HepG2 (cell line): Measurements from ENCODE around the gene VEGFB. TPM values are rescaled to one million over a fixed set of nuclear protein-coding genes. Genes with fewer than 3 reads are reported as not detected.
A peak's percentile ranks its signal among the peaks of the same experiment; 100 is the strongest.

Experiments
- ARID5B ChIP-seq: IDR thresholded peaks from 2 replicates; pipeline ENCODE4 v1.4.0; 2020; ENCODE audit warnings: mild to moderate bottlenecking, missing genetic modification reagents
- GATAD1 ChIP-seq: IDR thresholded peaks from 2 replicates; pipeline ENCODE4 v1.6.1; 2016; ENCODE audit warnings: missing genetic modification reagents, missing compliant biosample characterization
- HMGXB4 ChIP-seq, 2 experiments: sonication (generic) in 1 of 2; formaldehyde crosslinking in 1 of 2; IDR thresholded peaks; 2 replicates each; pipeline versions ENCODE4 v1.4.0 to v1.6.1; 2018 to 2020; ENCODE audit warnings: missing genetic modification reagents in 2 of 2, borderline replicate concordance in 1 of 2, low read depth in 1 of 2, mild to moderate bottlenecking in 1 of 2, missing biosample characterization in 1 of 2
- JUN ChIP-seq: sonication (generic); formaldehyde crosslinking; IDR thresholded peaks from 2 replicates; pipeline ENCODE4 v1.4.0; 2020; ENCODE audit warnings: mild to moderate bottlenecking, missing genetic modification reagents
- MTERF4 ChIP-seq: sonication (generic); formaldehyde crosslinking; IDR thresholded peaks from 2 replicates; pipeline ENCODE4 v1.8.0; 2023; ENCODE audit warnings: mild to moderate bottlenecking, missing genetic modification reagents
- NFIC ChIP-seq: IDR thresholded peaks from 2 replicates; pipeline ENCODE4 v1.6.1; 2012; ENCODE audit warnings: mild to moderate bottlenecking, low read length, inconsistent platforms
- NFKB2 ChIP-seq: sonication (generic); formaldehyde crosslinking; IDR thresholded peaks from 2 replicates; pipeline ENCODE4 v1.4.0; 2020; ENCODE audit warnings: missing genetic modification reagents, borderline replicate concordance
- NFYC ChIP-seq: IDR thresholded peaks from 2 replicates; pipeline ENCODE4 v1.6.1; 2016; ENCODE audit warnings: missing genetic modification reagents, missing compliant biosample characterization
- SMARCE1 ChIP-seq: fragments of 450-650 bp; IDR thresholded peaks from 2 replicates; pipeline ENCODE4 v1.6.1; 2017; ENCODE audit warnings: borderline replicate concordance
- ZBED4 ChIP-seq: sonication (generic); formaldehyde crosslinking; IDR thresholded peaks from 2 replicates; pipeline ENCODE4 v1.4.0; 2020; ENCODE audit warnings: missing genetic modification reagents, borderline replicate concordance
- ZBTB26 ChIP-seq: IDR thresholded peaks from 2 replicates; pipeline ENCODE4 v1.6.1; 2016; ENCODE audit warnings: missing compliant biosample characterization, missing genetic modification reagents, borderline replicate concordance
- ZNF451 ChIP-seq: sonication (generic); formaldehyde crosslinking; IDR thresholded peaks from 2 replicates; pipeline ENCODE4 v1.5.0; 2020; ENCODE audit warnings: mild to moderate bottlenecking, missing genetic modification reagents
- ZNF639 ChIP-seq: conservative IDR thresholded peaks from 2 replicates; pipeline ENCODE4 v1.6.1; 2018; ENCODE audit warnings: missing genetic modification reagents
- ZSCAN29 ChIP-seq: sonication (generic); formaldehyde crosslinking; conservative IDR thresholded peaks from 2 replicates; pipeline ENCODE4 v1.4.0; 2020; ENCODE audit warnings: mild to moderate bottlenecking, missing genetic modification reagents
- polyA plus RNA-seq, 8 experiments: library from polyadenylated mRNA; depleted of rRNA in 3 of 8; stranded (reverse) in 7 of 8; unstranded in 1 of 8; fragments of >200 nt; fragmentation: Illumina TruSeq in 4 of 8; extraction: Trizol in 4 of 8; gene quantifications; 2 replicates each; pipeline versions ENCODE4 v1.2.1 to v1.2.3, GENCODE V29; 2011 to 2016; ENCODE audit warnings: low read depth in 4 of 8, missing spikeins in 1 of 8, mixed read lengths in 1 of 8; ENCODE audit not compliant: insufficient read depth in 1 of 8
- total RNA-seq, 5 experiments: library from RNA; depleted of rRNA; stranded (reverse); fragments of >200 nt; fragmentation: Illumina TruSeq; extraction: Trizol; gene quantifications; 2 replicates each; pipeline ENCODE4 v1.2.3, GENCODE V29; 2016; ENCODE audit warnings: low read depth in 1 of 5

Gene VEGFB
- total and polyA plus RNA-seq, 2 of the 13 experiments (the other 11 are each of a cell fraction or from before 2014, with no cell fraction given): 9.0 to 11.3 TPM

GRCh38 chr11:64251016-64251752, 16.8 kb downstream of the VEGFB start, which contains the start of gene PLCB3 (continued):
- TF ChIP-seq HMGXB4 (CRISPR knock-in tag; IDR thresholded peaks at IDR 0.05; ENCODE audit: borderline replicate concordance in 1 of 2, low read depth in 1 of 2) (0 out of 4 replicates have a peak, but pooled peaks of 1 of the 2 experiments have one; percentile 42), ZSCAN29 (CRISPR knock-in tag) (no peak), NFIC (no peak), ARID5B (no peak), NFKB2 (CRISPR knock-in tag) (peak; percentile 57; the same call in 1 of the 2 replicates), SMARCE1 (no peak), ZBTB26 (CRISPR knock-in tag) (0 out of 2 replicates have a peak, but pooled peaks have one; percentile 9), GATAD1 (CRISPR knock-in tag) (no peak), JUN (CRISPR knock-in tag) (no peak), NFYC (CRISPR knock-in tag) (no peak), ZBED4 (0 out of 2 replicates have a peak, but pooled peaks have one; percentile 26), ZNF639 (CRISPR knock-in tag) (no peak; the same call in 1 of the 2 replicates), ZNF451 (no peak), MTERF4 (no peak)
